ENCODE results near the gene COQ5.
"Not testable (repeated sequence)": the region's sequence is repeated elsewhere in the genome, so short reads cannot be mapped to it uniquely, and the experiment has no call there.

The COQ5 gene

DNA sequence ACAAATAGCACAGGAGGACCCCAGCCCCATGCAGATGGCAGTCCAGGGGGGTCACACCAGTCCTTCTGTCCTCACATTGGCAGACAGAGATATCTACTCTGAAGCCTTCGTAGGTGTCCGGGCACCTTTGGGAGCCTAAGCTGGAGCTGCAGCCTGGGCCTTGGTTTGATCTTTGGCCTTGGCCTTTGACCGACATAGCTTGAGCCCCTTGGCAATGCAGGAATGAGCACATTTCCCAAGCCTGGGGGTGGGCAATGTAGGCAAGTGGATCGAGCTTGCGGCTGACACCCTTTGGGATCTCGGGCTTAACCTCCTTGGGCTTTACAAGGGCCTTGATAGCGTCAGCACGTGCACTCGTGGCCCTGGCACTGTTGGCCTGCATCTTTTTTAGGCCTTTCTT lies 6.4 kb downstream of the COQ5 start:
- no peak for DNase-seq

DNA sequence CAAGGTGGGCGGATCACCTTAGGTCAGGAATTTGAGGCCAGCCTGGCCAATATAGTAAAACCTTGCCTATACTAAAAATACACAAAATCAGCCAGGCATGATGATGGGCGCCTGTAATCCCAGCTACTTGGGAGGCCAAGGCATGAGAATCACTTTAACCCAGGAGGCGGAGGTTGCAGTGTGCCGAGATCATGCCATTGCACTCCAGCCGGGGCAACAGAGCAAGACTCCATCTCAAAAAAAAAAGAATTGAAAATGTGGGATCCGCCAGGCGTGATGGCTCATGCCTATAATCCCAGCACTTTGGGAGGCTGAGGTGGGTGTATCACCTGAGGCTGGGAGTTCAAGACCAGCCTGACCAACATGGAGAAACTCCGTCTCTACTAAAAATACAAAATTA lies 9.6 kb downstream of the COQ5 start:
- not testable (repeated sequence) for DNase-seq

DNA sequence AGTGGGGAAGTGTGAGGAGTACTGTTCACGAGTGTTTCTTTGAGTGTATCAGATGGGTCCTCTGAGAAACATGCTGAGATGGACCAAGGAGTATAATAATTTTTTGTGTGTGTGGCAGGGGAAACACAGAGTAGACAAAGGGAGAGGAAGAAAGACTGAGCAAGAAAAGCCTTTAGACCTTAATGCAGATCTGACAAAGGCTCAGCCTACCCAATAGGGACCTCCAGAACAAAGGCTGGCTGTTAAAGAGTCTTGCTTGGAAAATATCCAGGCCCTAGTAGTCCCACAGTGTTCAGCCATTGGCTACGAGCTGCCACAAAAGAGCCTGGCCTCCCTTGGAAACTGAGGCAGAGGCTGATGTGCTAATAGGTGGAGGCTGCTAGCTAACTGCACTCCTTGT lies 13.5 kb downstream of the COQ5 start:
- no peak for DNase-seq

GRCh38 chr12:120514002-120514401 lies 15.0 kb downstream of the COQ5 start:
- no peak for DNase-seq

DNA sequence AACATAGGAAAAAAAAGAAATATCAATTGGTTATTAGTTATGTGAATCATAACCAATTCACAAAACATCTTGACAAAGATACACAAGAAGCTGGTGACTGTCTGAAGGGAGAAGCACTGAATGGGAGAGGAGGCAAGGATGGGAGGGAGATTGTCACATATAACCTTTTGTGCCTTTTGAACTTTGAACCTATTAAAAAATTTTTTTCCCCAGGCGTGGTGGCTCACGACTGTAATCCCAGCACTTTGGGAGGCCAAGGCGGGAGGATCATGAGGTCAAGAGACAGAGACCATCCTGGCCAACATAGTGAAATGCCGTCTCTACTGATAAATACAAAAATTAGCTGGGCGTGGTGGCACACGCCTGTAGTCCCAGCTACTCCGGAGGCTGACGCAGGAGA lies 20.4 kb downstream of the COQ5 start:
- no peak for DNase-seq

DNA sequence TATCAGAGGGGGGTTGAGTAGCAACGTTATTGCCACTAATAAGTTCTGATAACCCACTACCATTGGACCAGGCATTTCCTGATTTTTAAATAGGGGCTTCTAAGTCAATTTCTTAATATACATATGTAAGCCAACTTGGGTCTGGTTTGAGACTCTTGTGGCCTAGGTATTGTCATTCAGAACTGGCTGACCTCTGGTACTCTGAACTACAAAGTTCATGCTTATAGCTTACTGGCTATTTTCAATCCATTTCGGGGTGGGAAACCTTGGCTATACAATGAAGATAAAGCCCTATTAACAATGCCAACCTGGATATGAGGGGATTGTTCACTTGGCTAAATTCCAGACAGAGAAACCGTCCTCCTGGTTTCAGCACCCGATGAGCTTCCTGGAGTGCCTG lies 24.4 kb downstream of the COQ5 start:
- no peak for DNase-seq

DNA sequence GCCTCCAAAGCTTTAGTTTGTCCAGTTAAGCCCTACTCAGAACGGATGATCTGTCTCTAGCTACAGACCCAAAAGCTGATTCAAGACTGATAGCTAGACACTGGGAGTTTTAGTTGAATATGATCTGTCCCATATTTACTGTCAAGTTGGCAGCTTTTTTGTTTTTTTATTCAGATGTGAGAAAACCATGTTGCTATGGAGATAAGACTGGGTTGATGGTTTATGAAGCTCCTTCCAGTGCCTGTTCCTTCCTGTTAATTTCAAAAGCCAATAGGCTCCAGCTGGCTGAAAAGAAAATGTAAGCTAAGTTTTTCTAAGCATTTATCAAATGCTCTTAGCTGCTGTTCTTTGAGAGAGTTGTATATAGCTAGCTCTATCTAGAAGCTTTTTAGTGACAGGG lies 28.4 kb downstream of the COQ5 start:
- DNase-seq = no peak

- no peak for DNase-seq
Observed at GRCh38 chr12:120498870-120499515, 30.0 kb downstream of the COQ5 start.

- no peak for DNase-seq
Observed at GRCh38 chr12:120497524-120498150, 31.3 kb downstream of the COQ5 start.

GRCh38 chr12:120496413-120497340 lies 32.3 kb downstream of the COQ5 start:
- DNase-seq = no peak

- DNase-seq = peak; percentile 87
Observed at GRCh38 chr12:120495731-120496412, 33.1 kb downstream of the COQ5 start, which contains the start of gene DYNLL1. Gene DYNLL1, plus strand, starts transcription at chr12:120496113. Its CDS starts 309 bp downstream, at chr12:120496422.

DNA sequence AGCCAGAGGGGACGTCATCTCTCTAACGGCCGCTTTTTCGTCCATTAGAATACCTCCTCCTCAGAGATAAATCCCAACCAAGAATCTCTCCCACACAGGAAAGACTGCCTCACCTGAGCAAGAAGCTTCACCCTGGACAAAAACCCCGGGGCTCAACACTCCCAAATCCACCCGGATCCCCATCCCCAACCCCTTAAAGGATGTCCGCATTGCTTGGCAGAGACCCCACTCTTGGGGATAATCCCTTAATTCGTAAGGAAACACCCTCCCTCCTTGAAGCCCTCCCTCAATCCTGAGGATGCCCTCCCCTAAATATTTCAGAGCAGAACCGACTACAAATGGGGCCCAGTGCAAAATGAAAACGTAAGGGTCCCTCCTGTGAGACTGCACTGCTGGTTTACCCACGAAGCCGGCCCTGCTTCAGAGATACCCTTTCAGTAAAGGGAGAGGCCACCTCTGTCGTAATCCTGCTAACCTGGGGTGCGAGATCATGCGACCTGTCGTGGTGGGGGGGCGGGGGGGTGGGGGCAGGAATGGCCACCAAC lies 33.7 kb downstream of the COQ5 start:
- no peak for DNase-seq

- no peak for DNase-seq
Observed at GRCh38 chr12:120490833-120491512, 38.0 kb downstream of the COQ5 start.

DNA sequence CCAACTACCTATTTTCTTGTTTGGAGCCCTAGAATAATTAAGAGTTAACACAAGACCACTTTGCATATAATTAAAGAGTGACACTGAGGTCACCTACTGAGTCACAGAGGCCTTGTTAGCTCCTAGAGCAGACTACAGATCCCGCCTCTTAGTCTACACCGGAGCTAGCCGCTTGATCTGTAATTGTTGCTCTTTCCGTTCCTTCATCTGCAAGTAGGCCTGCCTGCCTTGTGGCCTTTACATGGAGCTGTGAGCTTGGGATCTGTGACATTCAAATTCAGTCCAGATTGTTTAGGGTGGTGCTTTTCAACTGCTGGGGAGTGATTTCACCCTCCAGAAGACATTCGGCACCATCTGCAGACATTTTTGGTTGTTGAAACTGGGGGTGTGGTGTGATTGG lies 38.6 kb downstream of the COQ5 start:
- no peak for DNase-seq

DNA sequence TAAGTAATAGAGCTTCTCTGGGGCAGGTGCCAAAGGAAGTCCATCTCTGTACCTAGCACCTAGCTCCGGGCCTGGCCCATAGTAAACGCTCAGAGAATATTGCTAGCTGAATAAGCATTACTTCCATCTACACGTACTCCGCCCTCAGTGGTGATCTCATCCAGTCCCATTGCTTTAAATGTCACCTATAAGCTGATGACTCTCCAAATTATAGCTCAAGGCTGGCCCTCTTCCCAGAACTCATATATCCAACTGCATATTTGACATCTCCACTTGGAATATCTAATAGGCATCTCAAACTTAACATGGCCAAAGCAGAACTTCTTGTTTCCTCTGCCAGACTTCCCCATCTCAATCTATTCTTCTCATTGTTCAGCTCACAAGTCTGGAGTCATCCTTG lies 39.9 kb downstream of the COQ5 start:
- DNase-seq = no peak

DNA sequence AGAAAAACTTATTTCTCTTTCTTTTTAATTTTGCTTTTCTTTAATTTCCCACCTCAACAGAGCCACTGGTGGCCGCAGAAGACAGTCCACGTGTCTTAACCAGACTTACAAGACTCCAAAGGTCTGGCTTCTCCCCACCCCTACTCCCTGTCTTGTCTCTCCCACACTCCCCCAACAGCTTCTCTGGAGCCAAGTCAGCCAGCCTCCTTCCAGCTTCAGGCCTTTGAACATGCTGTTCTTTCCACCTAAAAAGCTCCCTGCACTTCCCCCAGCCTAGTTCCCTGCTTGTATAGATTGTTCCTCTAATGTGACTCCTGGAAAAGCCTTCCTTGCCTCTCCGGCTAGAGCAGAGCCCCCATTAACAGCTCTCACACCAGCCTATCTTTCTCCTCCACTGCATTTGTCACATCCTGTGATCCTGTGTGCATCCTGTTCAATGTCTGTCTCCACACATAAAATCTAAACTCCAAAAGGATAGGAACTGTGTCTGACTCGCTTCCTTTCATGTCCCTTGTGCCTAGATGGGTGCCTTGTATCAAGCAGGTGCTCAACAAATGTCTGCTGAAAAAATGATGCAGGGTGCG lies 40.8 kb downstream of the COQ5 start:
- DNase-seq = no peak

GRCh38 chr12:120487552-120487951 lies 41.4 kb downstream of the COQ5 start:
- not testable (repeated sequence) for DNase-seq

- no peak for DNase-seq
Observed at GRCh38 chr12:120485961-120486881, 42.7 kb downstream of the COQ5 start.

DNA sequence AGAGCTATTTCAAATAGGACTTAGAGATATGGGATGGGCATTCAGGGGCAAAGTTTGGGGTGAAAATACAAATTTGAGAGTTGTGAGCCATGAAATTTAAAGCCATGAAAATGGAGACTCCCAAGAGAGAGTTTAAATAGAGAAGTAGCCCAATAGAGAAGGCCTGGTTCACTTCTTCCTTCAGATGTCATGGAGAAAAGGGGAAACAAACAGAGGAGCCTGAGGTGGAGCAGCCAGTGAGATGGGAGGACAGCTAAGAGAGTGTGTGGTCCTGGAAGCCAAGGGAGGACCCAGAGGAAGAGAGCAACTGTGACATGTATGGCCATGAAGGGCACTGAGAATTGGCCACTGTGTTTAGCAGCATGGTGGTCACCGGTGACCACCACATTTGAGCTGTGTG lies 45.3 kb downstream of the COQ5 start:
- DNase-seq = no peak

- DNase-seq = no peak
Observed at GRCh38 chr12:120481022-120481767, 47.8 kb downstream of the COQ5 start.
